Right renal cortex interstitium (tissue), 3 donors: Measurements from ENCODE around the gene MMGT1. TPM values are rescaled to one million over a fixed set of nuclear protein-coding genes. Genes with fewer than 3 reads are reported as not detected.
"Not testable (repeated sequence)": the region's sequence is repeated elsewhere in the genome, so short reads cannot be mapped to it uniquely, and the experiment has no call there.

ENCODE experiments used
- DNase-seq, 3 donors: peaks; one replicate each; pipeline ENCODE4 v3.0.0-alpha.2; 2013; ENCODE audit warnings: low read depth in 3 of 3, low spot score in 2 of 3
- polyA plus RNA-seq, 3 donors: library from polyadenylated mRNA; unstranded; fragments of 120-200 nt; gene quantifications; one replicate each; pipeline ENCODE4 v1.2.1, GENCODE V29; 2013; ENCODE audit not compliant: insufficient read length in 3 of 3

Gene MMGT1
- polyA plus RNA-seq, 3 donors = 28.5 to 31.4 (median 28.7) TPM

DNA sequence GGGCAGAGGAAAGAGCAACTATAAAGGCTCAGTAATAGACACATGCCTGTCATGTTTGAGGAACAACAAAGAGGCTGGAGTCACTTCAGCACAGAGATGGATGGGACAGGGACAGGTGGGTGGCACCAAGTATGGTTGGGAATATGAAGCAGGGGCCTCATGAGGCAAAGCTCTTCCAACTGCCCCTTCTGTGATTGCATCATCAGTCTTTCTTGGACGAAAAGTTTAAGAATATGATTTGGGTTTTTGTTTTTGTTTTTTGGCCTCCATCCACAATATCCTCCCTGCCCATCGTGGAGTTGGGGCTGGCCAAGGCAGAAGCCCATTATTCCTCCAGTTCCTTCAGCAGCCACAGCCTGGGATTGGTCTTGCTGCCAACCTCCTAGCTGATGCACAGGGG, 45.9 kb downstream of the MMGT1 start:
- no peak for DNase-seq

DNA sequence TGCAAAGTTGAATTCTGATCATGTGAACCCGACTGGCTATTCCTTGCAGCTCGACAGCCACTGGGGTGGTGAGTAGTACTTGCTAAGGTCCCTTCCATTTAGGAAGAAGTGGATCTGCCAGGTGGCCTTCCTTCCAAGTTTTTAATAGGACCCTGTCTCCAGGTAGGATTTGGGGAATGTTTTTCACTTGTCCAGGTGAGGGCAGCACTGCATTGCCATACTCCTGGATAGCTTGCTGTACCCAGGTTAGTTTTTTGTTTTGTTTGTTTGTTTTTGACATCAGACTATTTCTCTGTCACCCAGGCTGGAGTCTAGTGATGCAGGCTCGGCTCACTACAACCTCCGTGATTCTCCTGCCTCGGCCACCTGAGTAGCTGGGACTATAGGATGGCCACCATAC, 50.4 kb downstream of the MMGT1 start:
- no peak for DNase-seq

DNA sequence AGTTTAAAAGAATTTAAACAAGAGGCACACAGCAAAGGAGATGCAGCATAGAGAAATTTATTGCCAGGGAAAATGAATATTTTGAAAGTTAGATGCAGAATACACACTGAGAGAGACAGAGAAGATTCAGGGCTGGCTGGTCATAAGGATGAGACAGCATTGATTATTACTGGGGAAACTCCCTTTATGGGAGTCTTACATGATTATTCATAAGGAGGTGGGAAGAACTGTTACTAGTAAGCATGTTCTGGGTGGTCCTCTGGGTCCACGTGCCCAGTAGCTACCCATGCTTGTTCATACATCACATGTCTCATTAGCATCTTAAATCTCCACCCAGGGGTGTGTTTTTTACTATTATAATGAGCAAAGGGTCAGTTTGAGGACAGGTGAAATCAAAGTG, 53.3 kb downstream of the MMGT1 start:
- not testable (repeated sequence) for DNase-seq

DNA sequence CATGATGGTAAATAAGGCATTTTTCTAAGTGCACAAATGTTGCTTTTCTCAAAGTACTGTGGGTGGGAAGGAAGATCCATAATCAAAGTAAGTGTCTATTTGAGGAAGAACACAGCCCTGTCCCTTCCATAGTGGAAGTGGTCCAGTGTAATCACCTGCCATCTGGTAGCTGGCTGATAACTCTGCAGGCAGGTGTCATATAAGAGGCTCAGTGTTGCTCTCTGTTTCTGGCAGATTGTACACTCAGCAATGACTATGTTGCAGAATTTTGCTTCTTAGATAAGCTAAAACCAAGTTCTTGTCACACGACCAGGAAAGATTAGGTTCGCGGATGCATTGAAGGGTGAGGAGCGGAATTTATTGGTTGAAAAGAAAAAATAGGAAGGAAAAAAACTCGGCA, 59.4 kb downstream of the MMGT1 start:
- DNase-seq = no peak

Other genes starting within 250 kb of the MMGT1 start
- not detected for gene CT45A3, start 205.8 kb downstream of the MMGT1 start, polyA plus RNA-seq
- not detected for gene CT45A5, start 188.5 kb downstream of the MMGT1 start, polyA plus RNA-seq
- gene CT45A6, start 171.2 kb downstream of the MMGT1 start, polyA plus RNA-seq = not detected
- not detected for gene CT45A2, start 154.0 kb downstream of the MMGT1 start, polyA plus RNA-seq
- gene CT45A7, start 136.7 kb downstream of the MMGT1 start, polyA plus RNA-seq = not detected
- gene CT45A8, start 119.5 kb downstream of the MMGT1 start, polyA plus RNA-seq = not detected
- not detected for gene CT45A9, start 102.2 kb downstream of the MMGT1 start, polyA plus RNA-seq
- not detected for gene CT45A10, start 80.5 kb downstream of the MMGT1 start, polyA plus RNA-seq
- gene SAGE1, start 80.3 kb downstream of the MMGT1 start, polyA plus RNA-seq = not detected
- 10 to 100 TPM; 16.6 to 18.3 (median 16.9) TPM for gene SLC9A6, start 11.4 kb upstream of the MMGT1 start, polyA plus RNA-seq
- 10 to 100 TPM; 61.8 to 64.8 (median 62.9) TPM for gene FHL1, start 173.5 kb upstream of the MMGT1 start, polyA plus RNA-seq